ENCODE results near the gene SLC16A9. TPM values are rescaled to one million over a fixed set of nuclear protein-coding genes. Genes with fewer than 3 reads are reported as not detected.

Gene SLC16A9
- 10 to 100 TPM; 15.6 to 24.3 TPM for total RNA-seq

GRCh38 chr10:59709395-59710125, at the start of gene SLC16A9:
SLC16A9 (minus strand) TSS chr10:59709850; CDS start chr10:59684291, 25,559 bp downstream.
- peak within 1 kb of the TSS; percentile 63 for H3K4me3 ChIP-seq
- H3K4me1 ChIP-seq: no peaks in the 10 kb centered on the region
- DNase-seq: peak; percentile 86
- TF ChIP-seq CTCF (IDR thresholded peaks at IDR 0.05): no peak
- intact Hi-C loops (cut with DNase I): no loop called here
- H3K9me3 ChIP-seq: no peaks in the 10 kb centered on the region
- H3K27ac ChIP-seq: peak within 1 kb of the TSS; percentile 23
- no peaks in the 10 kb centered on the region for H3K36me3 ChIP-seq
- peak within 1 kb of the TSS; percentile 77 to 78 for H3K9ac ChIP-seq (ENCODE audit: low read depth in 2 of 2, low read length in 2 of 2)
- no peaks in the 10 kb centered on the region for H3K27me3 ChIP-seq

- Histone ChIP-seq H3K27me3 (no peaks in the 10 kb centered on the region), H3K9me3 (no peaks in the 10 kb centered on the region), H3K36me3 (no peaks in the 10 kb centered on the region), H3K4me1 (no peaks in the 10 kb centered on the region), H3K9ac (ENCODE audit: low read depth in 2 of 2, low read length in 2 of 2) (no peak overlapping the region), H3K27ac (no peak overlapping the region), H3K4me3 (no peak overlapping the region)
- intact Hi-C loops (cut with DNase I): no loop called here
- no peak for TF ChIP-seq CTCF (IDR thresholded peaks at IDR 0.05)
- no peak for DNase-seq
These were observed 48.3 kb upstream of the SLC16A9 start for GRCh38 chr10:59757966-59758365.

GRCh38 chr10:59754951-59755350, 45.3 kb upstream of the SLC16A9 start:
- Histone ChIP-seq H3K36me3 (no peaks in the 10 kb centered on the region), H3K9ac (ENCODE audit: low read depth in 2 of 2, low read length in 2 of 2) (no peak overlapping the region), H3K4me3 (no peak overlapping the region), H3K27me3 (no peaks in the 10 kb centered on the region), H3K4me1 (no peaks in the 10 kb centered on the region), H3K9me3 (no peaks in the 10 kb centered on the region), H3K27ac (no peak overlapping the region)
- intact Hi-C loops (cut with DNase I): no loop called here
- no peak for DNase-seq
- TF ChIP-seq CTCF (IDR thresholded peaks at IDR 0.05): no peak

- Histone ChIP-seq H3K27ac (no peak within 1 kb of the TSS), H3K9me3 (no peaks in the 10 kb centered on the region), H3K27me3 (no peaks in the 10 kb centered on the region), H3K9ac (ENCODE audit: low read depth in 2 of 2, low read length in 2 of 2) (no peak within 1 kb of the TSS), H3K4me3 (no peak within 1 kb of the TSS), H3K36me3 (no peaks in the 10 kb centered on the region), H3K4me1 (no peaks in the 10 kb centered on the region)
- no peak for TF ChIP-seq CTCF (IDR thresholded peaks at IDR 0.05)
- intact Hi-C loops (cut with DNase I): no loop called here
- DNase-seq: no peak
These were observed 43.6 kb upstream of the SLC16A9 start, which contains the start of gene MRLN for GRCh38 chr10:59753267-59753666. MRLN (minus strand) TSS chr10:59753455.

GRCh38 chr10:59752278-59752940, 42.8 kb upstream of the SLC16A9 start:
- H3K4me3 ChIP-seq: no peak overlapping the region
- no peaks in the 10 kb centered on the region for H3K27me3 ChIP-seq
- H3K36me3 ChIP-seq: no peaks in the 10 kb centered on the region
- H3K27ac ChIP-seq: no peak overlapping the region
- H3K9ac ChIP-seq (ENCODE audit: low read depth in 2 of 2, low read length in 2 of 2): no peak overlapping the region
- H3K9me3 ChIP-seq: no peaks in the 10 kb centered on the region
- TF ChIP-seq CTCF (IDR thresholded peaks at IDR 0.05): no peak
- no peaks in the 10 kb centered on the region for H3K4me1 ChIP-seq
- DNase-seq: no peak
- intact Hi-C loops (cut with DNase I): no loop called here

Data from colonic mucosa (tissue), 4 donors.